Activated CD8-positive, alpha-beta memory T cell treated with anti-CD3 and anti-CD28 coated beads, Interleukin-2, amount 50 U/mL, for 4 hours (primary cell): Measurements from ENCODE around the gene ABCB1.
"Not testable (repeated sequence)": the region's sequence is repeated elsewhere in the genome, so short reads cannot be mapped to it uniquely, and the experiment has no call there.

Experiments
- DNase-seq: peaks from one replicate; pipeline ENCODE4 v3.0.0-alpha.2; 2020

Gene ABCB1

GRCh38 chr7:87574630-87575029 lies 26.1 kb downstream of the ABCB1 start:
- DNase-seq = no peak

- not testable (repeated sequence) for DNase-seq
Measured at GRCh38 chr7:87572513-87572912, 28.2 kb downstream of the ABCB1 start.

GRCh38 chr7:87570178-87570577 lies 30.5 kb downstream of the ABCB1 start:
- DNase-seq = no peak

GRCh38 chr7:87567052-87567451 lies 33.6 kb downstream of the ABCB1 start:
- no peak for DNase-seq

DNA sequence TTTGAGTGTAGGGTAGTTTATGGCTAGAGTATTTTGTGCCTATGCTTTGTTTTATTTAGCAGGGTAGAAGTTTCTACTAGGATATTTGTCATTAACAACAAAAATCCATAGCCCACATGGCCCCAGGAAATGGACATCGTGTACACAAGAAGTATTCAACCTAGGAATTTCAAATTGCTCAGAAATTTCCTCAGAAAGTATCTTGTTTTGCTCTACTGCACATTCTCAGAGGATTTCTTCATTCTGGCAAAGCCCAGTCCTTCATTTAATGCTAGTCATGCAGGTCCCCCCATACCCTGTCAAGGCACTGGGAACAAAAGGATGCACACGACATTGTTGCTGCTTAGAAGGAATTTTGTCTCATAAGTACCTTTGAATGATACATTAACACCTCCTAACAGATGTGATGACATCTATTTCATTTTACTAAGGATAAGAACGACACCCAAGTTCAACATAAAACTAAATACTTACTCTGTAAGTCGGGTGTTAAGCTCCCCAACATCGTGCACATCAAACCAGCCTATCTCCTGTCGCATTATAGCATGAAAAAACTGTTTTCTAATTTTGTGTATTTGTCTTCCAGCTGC lies 34.3 kb downstream of the ABCB1 start:
- DNase-seq = no peak

DNA sequence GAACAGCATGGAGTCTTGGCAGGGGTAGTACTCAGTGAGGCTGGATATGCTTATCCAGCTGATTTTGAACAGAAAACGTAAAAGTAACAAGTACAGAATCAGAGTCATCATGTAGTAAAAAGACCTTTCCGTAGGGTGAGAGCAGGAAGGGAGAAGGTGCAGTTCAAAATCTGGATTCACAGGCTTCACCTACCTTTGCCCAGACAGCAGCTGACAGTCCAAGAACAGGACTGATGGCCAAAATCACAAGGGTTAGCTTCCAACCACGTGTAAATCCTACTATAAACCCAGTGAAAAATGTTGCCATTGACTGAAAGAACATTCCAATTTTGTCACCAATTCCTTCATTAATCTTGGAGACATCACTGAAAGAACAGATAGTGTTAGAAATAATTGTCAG lies 34.8 kb downstream of the ABCB1 start:
- no peak for DNase-seq

GRCh38 chr7:87564296-87564963 lies 36.3 kb downstream of the ABCB1 start:
- peak; percentile 23 for DNase-seq

DNA sequence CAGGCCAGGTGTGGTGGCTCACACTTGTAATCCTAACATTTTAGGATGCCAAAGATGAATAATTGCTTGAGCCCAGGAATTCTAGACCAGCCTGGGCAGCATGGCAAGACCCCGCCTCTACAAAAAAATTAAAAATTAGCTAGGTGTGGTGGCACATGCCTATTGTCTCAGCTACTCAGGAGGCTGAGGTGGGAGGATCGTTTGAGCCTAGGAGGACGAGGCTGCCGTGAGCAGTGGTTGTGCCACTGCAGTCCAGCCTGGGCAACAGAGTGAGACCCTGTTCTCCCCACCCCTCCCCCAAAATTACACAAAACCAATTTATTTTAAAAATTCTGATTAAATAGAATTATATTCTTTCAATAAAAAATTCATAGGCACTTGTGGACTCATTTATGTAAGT lies 39.0 kb downstream of the ABCB1 start:
- no peak for DNase-seq

- DNase-seq = no peak
Measured at GRCh38 chr7:87561102-87561501, 39.6 kb downstream of the ABCB1 start.

DNA sequence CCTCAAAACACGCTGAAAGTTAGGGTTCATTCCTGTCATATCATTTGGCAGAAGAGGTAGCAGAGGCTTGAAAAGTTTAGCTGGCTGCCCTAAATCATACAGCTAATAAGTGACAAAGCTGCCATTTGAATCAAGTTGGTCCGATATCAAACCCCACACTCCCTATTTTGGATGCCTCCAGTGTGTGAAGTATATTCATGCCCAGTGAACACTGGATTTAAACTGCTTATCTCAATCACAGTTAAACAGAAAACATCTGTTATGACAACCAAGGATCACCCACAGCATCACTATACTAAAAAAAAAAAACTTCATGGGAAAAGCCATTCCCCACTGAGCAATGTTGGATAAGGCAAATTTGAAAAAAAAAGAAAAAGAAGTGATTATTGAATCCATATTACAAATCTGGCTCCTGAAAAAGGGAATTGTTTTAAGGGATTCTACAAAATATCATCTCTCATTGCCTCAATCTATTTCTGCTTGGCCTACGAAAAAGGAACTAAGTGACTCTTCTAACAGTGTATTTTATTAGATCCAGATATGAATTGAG lies 48.3 kb downstream of the ABCB1 start:
- DNase-seq = no peak

GRCh38 chr7:87548123-87548919 lies 52.4 kb downstream of the ABCB1 start:
- no peak for DNase-seq

GRCh38 chr7:87545760-87546159 lies 54.9 kb downstream of the ABCB1 start:
- DNase-seq = no peak

- DNase-seq = no peak
Measured at GRCh38 chr7:87543623-87544022, 57.1 kb downstream of the ABCB1 start.

DNA sequence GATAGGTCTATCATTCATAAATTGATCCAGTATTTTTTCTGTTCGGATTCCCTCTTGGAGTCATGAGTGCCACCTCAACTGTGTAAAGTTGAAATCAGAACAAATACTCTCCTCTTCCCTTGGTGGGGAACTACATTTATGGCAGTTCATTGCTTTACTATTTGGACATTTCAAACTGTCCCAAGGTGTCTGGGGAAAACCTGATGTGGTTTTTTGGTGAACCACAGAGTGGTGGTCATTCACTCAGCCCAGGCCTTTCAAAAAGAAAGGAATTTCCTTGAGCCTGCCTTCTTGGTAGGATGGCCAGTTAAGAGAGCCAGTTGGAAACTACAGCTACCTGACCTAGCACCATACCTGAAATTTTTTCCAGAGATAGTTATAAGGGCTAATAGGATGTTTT lies 59.0 kb downstream of the ABCB1 start:
- no peak for DNase-seq

DNA sequence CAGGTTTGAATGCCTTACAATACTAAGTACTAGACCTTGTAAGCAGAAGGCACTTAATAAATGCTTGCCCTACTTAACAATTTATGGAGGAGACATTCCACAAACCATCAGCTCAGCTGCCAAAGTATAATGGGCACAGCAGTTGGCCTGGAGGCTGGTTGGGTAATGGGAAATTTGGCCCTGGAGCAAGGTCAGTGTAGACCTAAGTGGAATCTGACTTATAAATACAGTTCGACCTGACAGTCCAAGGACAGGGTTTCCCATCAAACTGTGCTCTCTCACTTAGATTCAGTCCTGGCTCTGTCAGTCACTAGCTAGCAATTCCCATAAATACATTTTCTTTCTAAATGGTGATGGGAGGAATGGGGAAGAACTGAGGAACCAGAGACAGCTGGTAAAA lies 62.6 kb downstream of the ABCB1 start:
- no peak for DNase-seq

DNA sequence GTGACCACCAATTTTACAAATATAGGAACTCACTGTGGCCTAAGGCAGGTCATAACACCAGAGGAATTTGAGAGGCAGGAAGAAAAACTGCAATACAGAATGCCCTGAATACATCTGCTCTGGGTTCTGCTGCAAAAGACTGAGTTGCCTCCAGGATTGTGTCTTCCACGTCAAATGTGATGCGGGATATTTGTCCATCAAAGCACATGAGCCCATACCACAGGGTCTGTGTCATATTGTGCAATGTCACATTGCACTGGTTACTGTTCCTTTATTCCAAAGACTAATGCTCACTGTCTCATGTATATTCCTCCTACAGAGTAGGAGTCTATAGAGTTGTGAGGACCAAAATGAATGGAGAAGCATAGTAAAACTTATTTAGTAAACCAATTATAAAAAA lies 66.6 kb downstream of the ABCB1 start:
- no peak for DNase-seq

DNA sequence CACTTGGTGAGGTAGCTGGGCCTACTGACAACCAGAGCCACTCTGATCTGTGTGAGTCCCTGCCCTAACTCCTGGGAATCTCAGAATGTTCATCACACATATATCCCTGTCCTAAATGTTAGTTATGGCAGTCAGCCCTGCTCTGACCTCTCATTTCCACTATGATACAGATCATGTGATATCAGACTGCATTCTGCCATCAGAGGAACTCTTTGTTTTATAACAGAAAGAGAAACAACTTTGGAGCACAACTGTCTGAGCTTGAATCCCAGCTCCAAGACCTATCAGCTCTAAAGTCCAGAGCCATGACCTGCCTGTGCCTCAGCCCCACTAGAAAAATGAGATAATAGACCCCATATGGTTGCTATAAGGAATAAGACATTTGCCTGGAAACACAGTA lies 70.6 kb downstream of the ABCB1 start:
- no peak for DNase-seq

- DNase-seq = no peak
Measured at GRCh38 chr7:87528730-87529129, 72.0 kb downstream of the ABCB1 start.

GRCh38 chr7:87518735-87519134 lies 81.9 kb downstream of the ABCB1 start:
- no peak for DNase-seq

DNA sequence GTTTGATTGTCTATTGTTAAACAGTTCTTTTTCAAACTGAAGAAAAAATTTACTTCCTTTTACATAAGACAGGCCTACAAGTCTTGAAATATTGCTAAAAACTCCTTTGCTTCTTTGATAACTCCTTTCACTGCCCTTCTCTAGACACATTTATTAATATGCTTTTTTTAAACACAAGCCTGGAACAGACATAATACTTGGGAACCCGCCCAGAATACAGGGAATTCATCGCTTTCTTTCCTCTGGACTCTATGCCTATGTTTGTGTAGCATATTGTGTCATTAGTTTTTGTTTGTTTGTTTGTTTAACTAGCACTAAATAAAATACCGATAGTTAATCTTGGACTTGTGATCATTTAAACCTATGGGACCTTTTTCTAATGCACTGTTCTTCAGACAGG lies 82.8 kb downstream of the ABCB1 start:
- DNase-seq = no peak

GRCh38 chr7:87517136-87517815 lies 83.4 kb downstream of the ABCB1 start:
- no peak for DNase-seq

GRCh38 chr7:87513735-87514335 lies 86.8 kb downstream of the ABCB1 start:
- no peak for DNase-seq

DNA sequence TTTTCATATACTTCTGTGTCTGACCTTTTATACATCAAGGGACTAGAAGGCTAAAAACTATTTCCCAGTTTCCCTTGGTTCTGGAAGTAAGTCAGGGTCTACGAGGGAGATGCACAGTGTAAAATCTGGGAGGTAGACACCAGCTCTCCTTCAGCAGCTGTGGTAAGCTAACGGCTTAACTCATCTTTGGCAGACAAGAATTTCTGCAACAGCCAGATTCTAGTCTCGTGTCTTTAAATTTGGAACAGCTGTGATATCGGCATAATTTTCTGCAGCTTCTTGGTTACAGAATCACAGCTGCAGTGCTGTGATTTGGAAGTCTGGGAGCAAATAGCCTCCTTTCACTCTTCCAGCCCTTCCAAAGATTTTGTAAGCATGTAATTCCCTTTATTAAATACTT lies 87.8 kb downstream of the ABCB1 start:
- no peak for DNase-seq
